ENCODE data around the gene ANKS3.

ANKS3 gene

DNA sequence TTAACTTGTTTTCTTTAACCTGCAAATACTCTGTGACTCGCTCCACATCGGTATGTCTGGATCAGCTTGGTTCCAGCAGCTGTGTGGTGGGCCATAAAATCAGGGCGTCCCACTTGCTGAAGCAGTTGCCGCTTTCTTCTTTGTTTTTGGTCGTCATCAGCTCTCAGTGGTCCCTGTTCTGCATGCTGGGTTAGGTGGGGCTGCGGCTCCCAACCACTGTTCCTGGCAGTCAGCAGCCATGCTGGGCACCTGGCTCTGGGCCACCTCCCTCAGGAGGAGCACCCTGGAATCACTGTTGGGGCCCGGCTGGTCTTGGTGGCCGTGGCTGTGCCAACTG, 86.5 kb downstream of the ANKS3 start:
- no peak for DNase-seq (ENCODE audit: low read depth in 2 of 2)

DNA sequence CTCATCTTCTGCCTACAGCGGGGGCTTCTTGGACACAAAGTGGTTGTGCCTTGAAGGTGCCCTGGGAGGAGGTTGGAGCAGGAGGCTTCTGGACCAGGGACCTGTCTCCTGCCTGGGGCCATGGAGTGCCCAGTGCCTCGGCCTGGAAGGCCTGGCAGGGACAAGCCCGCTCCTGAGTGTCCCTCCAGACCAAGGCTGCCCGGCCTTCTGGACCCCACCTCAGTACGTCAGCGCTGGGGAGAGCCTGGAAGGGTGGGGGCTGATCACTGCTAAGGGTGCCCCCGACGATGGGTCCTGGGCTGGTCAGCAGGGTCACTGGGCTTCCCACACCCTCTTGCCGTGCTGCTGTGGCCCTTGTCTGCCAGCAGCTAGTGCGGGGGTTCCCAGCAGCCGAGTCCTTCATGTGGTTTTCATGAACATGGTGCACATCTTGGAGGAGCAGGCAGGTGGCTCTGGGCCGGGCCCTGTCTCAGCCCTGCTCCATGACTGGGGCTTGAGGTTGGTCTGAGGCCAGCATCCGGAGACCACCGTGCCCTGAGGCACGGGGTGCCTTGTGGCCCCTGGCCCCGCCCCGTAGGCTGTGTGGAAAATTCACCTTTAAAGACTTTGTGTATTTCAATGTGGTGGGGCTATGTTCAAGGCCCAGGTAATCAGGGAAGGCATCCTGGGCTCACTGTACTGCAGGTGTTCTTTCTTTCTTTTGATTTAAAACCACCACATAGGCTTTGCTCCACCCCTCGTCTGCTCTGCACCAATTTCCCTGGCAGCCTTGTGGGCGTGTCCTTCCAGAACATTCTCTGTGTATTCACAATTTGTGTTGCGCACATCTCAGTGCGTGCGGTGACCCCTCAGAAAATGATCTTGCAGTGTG, 87.1 kb downstream of the ANKS3 start:
- no peak for DNase-seq (ENCODE audit: low read depth in 2 of 2)

Measured in stimulated activated CD4-positive, alpha-beta T cell treated with anti-CD3 and anti-CD28 coated beads, Interleukin-1b, Interleukin-23, amount 100 ng/mL, for 4 hours (primary cell).